Loucy (cell line): ENCODE measurements around the gene PIAS1.

ENCODE experiments used
- H2AFZ ChIP-seq: fragments of 200-600 bp; sonication (generic); 2 replicates; pipeline ENCODE4 v1.6.0; 2016; ENCODE audit warnings: antibody characterized with exemption, mild to moderate bottlenecking, low read length, moderate library complexity
- H3F3A ChIP-seq: fragments of 200-600 bp; 2 replicates; pipeline ENCODE4 v1.6.0; 2016; ENCODE audit warnings: antibody characterized with exemption, low read depth, mild to moderate bottlenecking
- H3K27me3 ChIP-seq: fragments of 200-600 bp; sonication (generic); 2 replicates; pipeline ENCODE4 v1.6.1; 2014; ENCODE audit warnings: low read length, mild to moderate bottlenecking; ENCODE audit not compliant: insufficient read depth, poor library complexity, severe bottlenecking
- H3K36me3 ChIP-seq: fragments of 200-600 bp; sonication (generic); 2 replicates; pipeline ENCODE4 v1.6.1; 2016; ENCODE audit warnings: low read length; ENCODE audit not compliant: insufficient read depth
- H3K4me1 ChIP-seq: fragments of 200-600 bp; sonication (generic); 2 replicates; pipeline ENCODE4 v1.5.1; 2014; ENCODE audit warnings: low read length, mild to moderate bottlenecking; ENCODE audit not compliant: insufficient read depth, poor library complexity, severe bottlenecking
- H3K4me2 ChIP-seq: fragments of 200-600 bp; sonication (generic); 2 replicates; pipeline ENCODE4 v1.6.0; 2014; ENCODE audit warnings: antibody characterized with exemption, low read length, low read depth, mild to moderate bottlenecking; ENCODE audit not compliant: poor library complexity, severe bottlenecking
- H3K4me3 ChIP-seq: fragments of 200-600 bp; sonication (generic); 2 replicates; pipeline ENCODE4 v1.5.1; 2014; ENCODE audit warnings: low read length, mild to moderate bottlenecking, mixed read lengths; ENCODE audit not compliant: poor library complexity, severe bottlenecking
- H3K79me2 ChIP-seq: fragments of 200-600 bp; sonication (generic); 2 replicates; pipeline ENCODE4 v1.6.1; 2014; ENCODE audit warnings: low read length; ENCODE audit not compliant: insufficient read depth
- H3K9ac ChIP-seq: fragments of 200-600 bp; sonication (generic); 2 replicates; pipeline ENCODE4 v1.6.0; 2014; ENCODE audit warnings: mild to moderate bottlenecking, low read depth, low read length, moderate library complexity; ENCODE audit not compliant: poor library complexity, severe bottlenecking
- H3K9me2 ChIP-seq: fragments of 200-600 bp; sonication (generic); replicated peaks from 2 replicates; pipeline ENCODE4 v1.6.1; 2016; ENCODE audit warnings: low read depth, low read length, mixed read lengths
- H3K9me3 ChIP-seq: fragments of 200-600 bp; sonication (generic); 2 replicates; pipeline ENCODE4 v1.6.1; 2014; ENCODE audit warnings: mild to moderate bottlenecking, antibody characterized with exemption, low read length, low read depth; ENCODE audit not compliant: insufficient read depth
- H4K20me1 ChIP-seq: fragments of 200-600 bp; sonication (generic); 2 replicates; pipeline ENCODE4 v1.6.0; 2014; ENCODE audit warnings: antibody characterized with exemption, low read length, mild to moderate bottlenecking; ENCODE audit not compliant: insufficient read depth, poor library complexity, severe bottlenecking
- EZH2phosphoT487 ChIP-seq: fragments of 200-600 bp; IDR thresholded peaks from 2 replicates; pipeline ENCODE4 v1.6.1; 2018; ENCODE audit warnings: antibody characterized with exemption, mild to moderate bottlenecking, moderate library complexity, borderline replicate concordance
- TF ChIP-seq, protein P1 (sequence below): fragments of 200-600 bp; sonication (generic); conservative IDR thresholded peaks from 2 replicates; pipeline ENCODE4 v1.5.1; 2014; ENCODE audit warnings: mild to moderate bottlenecking, antibody characterized with exemption, low read length

Gene PIAS1

DNA sequence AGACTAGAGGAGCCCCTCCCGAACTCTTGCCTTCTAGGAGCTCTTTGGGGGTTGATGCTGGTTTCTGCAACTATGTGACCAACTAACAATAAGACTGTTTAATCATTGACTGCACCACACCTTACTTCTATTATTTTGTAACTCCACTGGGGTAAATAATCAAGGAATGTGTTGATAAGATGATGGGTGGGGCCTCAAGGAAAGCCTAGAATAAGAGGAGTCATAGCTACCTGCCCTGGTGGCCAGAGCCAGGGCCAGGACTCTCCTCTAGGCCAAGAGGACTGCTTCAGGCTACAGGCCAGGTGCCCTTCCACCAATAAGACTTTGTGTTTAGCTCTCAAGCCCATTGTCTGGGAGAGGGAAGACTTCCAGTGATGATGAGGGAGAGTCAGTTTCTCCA, 41.2 kb upstream of the PIAS1 start:
- Histone ChIP-seq H3K4me3 (no peak overlapping the region), H3K4me1 (peaks cover 5% of the 10 kb centered on the region), H3K27me3 (no peaks in the 10 kb centered on the region), H3K79me2 (no peaks in the 10 kb centered on the region), H3K9me2 (no peaks in the 10 kb centered on the region), H3F3A (no peaks in the 10 kb centered on the region), H3K9ac (no peak overlapping the region), H4K20me1 (no peaks in the 10 kb centered on the region), H3K9me3 (no peaks in the 10 kb centered on the region), H2AFZ (no peak overlapping the region), H3K4me2 (no peak overlapping the region), H3K36me3 (no peaks in the 10 kb centered on the region)
- TF ChIP-seq EZH2phosphoT487 = no peak
- TF ChIP-seq, protein P1, sequence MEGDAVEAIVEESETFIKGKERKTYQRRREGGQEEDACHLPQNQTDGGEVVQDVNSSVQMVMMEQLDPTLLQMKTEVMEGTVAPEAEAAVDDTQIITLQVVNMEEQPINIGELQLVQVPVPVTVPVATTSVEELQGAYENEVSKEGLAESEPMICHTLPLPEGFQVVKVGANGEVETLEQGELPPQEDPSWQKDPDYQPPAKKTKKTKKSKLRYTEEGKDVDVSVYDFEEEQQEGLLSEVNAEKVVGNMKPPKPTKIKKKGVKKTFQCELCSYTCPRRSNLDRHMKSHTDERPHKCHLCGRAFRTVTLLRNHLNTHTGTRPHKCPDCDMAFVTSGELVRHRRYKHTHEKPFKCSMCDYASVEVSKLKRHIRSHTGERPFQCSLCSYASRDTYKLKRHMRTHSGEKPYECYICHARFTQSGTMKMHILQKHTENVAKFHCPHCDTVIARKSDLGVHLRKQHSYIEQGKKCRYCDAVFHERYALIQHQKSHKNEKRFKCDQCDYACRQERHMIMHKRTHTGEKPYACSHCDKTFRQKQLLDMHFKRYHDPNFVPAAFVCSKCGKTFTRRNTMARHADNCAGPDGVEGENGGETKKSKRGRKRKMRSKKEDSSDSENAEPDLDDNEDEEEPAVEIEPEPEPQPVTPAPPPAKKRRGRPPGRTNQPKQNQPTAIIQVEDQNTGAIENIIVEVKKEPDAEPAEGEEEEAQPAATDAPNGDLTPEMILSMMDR = no peak

DNA sequence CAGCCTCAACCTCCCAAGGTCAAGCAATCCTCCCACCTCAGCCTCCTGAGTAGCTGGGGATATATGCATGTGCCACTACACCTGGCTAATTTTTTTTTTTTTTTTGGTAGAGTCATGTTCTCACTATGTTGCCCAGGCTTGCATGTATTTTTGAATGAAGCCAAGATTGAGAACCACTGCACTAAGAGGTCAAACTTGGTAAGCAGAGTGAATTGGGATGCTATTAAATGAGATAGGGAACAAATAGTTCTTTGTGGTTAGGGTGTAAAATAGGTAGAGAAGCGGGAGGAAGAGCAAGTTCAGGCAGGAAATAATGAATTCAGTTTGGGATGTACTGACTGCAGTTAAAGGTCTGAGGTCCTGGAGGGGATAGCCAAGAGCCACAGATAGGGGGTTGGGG, 39.9 kb upstream of the PIAS1 start:
- H3F3A ChIP-seq = no peaks in the 10 kb centered on the region
- no peak overlapping the region for H3K9ac ChIP-seq
- H3K4me2 ChIP-seq = no peak overlapping the region
- H4K20me1 ChIP-seq = no peaks in the 10 kb centered on the region
- H3K4me3 ChIP-seq = no peak overlapping the region
- no peaks in the 10 kb centered on the region for H3K9me3 ChIP-seq
- no peaks in the 10 kb centered on the region for H3K79me2 ChIP-seq
- peaks cover 5% of the 10 kb centered on the region for H3K4me1 ChIP-seq
- TF ChIP-seq EZH2phosphoT487 = no peak
- TF ChIP-seq, protein P1 = no peak
- no peaks in the 10 kb centered on the region for H3K27me3 ChIP-seq
- H3K36me3 ChIP-seq = no peaks in the 10 kb centered on the region
- no peaks in the 10 kb centered on the region for H3K9me2 ChIP-seq
- no peak overlapping the region for H2AFZ ChIP-seq

DNA sequence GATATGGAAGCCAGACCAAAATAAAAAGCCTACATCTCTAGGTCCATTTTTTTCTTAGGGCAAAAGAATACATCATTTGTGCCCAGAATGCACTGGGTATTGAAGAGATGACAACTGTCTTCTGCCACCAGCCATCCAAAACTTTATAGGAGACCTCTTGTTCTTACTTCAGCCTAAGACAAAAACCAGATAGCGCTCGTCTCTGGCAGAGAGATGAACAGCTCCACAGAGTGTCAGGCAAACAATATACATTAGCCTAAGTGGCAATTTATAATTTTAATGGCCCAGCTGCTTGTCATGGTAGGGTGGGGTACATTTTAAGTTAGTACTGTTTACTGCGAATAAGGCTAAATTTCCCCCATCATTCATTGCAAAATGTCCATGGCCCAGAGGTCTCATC, 38.9 kb upstream of the PIAS1 start:
- H3K36me3 ChIP-seq = no peaks in the 10 kb centered on the region
- no peak overlapping the region for H3K4me3 ChIP-seq
- H3K27me3 ChIP-seq = no peaks in the 10 kb centered on the region
- no peak for TF ChIP-seq EZH2phosphoT487
- TF ChIP-seq, protein P1 = no peak
- H3F3A ChIP-seq = no peaks in the 10 kb centered on the region
- H3K9ac ChIP-seq = no peak overlapping the region
- H2AFZ ChIP-seq = no peak overlapping the region
- H3K79me2 ChIP-seq = no peaks in the 10 kb centered on the region
- no peaks in the 10 kb centered on the region for H3K9me2 ChIP-seq
- H3K4me2 ChIP-seq = no peak overlapping the region
- H3K9me3 ChIP-seq = no peaks in the 10 kb centered on the region
- peaks cover 5% of the 10 kb centered on the region for H3K4me1 ChIP-seq
- H4K20me1 ChIP-seq = no peaks in the 10 kb centered on the region
